PC-3 (cell line): ENCODE results near the gene MAPKBP1.

Experiments used
- CTCF ChIP-seq: fragments of 300-600 bp; sonication (generic); conservative IDR thresholded peaks from 2 replicates; pipeline ENCODE4 v1.5.1; 2017; ENCODE audit warnings: antibody characterized with exemption, low read depth, mild to moderate bottlenecking, low read length
- EZH2 ChIP-seq: fragments of 300-600 bp; sonication (generic); IDR thresholded peaks from one replicate; pipeline ENCODE4 v1.6.1; 2017; ENCODE audit warnings: antibody characterized with exemption, mild to moderate bottlenecking, low read length; ENCODE audit not compliant: unreplicated experiment

GRCh38 chr15:41844814-41845213, 70.5 kb downstream of the MAPKBP1 start:
- TF ChIP-seq CTCF (no peak), EZH2 (no peak)
